ENCODE results near the gene KRT33B. TPM values are rescaled to one million over a fixed set of nuclear protein-coding genes. Genes with fewer than 3 reads are reported as not detected.

The KRT33B gene
- total and polyA plus RNA-seq, 12 donors: not detected

GRCh38 chr17:41333098-41333497 lies 36.5 kb downstream of the KRT33B start:
- no peak overlapping the region for H3K27ac ChIP-seq
- H3K27me3 ChIP-seq: no peaks in the 10 kb centered on the region
- no peaks in the 10 kb centered on the region for H3K36me3 ChIP-seq (replicated peaks in 1 of 2)
- DNase-seq: no peak
- TF ChIP-seq CTCF (IDR thresholded peaks at IDR 0.05) (no peak), POLR2A (IDR thresholded peaks at IDR 0.05) (no peak)
- intact Hi-C loops (cut with DNase I): loop anchor here in 1 of 2 donors (10.0 kb wide), 1 partner anchor 378 kb away; no protein-coding TSS in a partner anchor
- 96 to 100% (median 97%) methylated on average over 5 of the region's 5 CpGs for WGBS, 4 donors
- no peaks in the 10 kb centered on the region for H3K4me1 ChIP-seq (replicated peaks in 1 of 2)
- no peaks in the 10 kb centered on the region for H3K9me3 ChIP-seq (replicated peaks in 1 of 3)
- H3K4me3 ChIP-seq: no peak overlapping the region

GRCh38 chr17:41332239-41332638 lies 37.4 kb downstream of the KRT33B start:
- Histone ChIP-seq H3K27ac (no peak overlapping the region), H3K4me1 (replicated peaks in 1 of 2) (no peaks in the 10 kb centered on the region), H3K36me3 (replicated peaks in 1 of 2) (no peaks in the 10 kb centered on the region), H3K4me3 (no peak overlapping the region), H3K9me3 (replicated peaks in 1 of 3) (no peaks in the 10 kb centered on the region), H3K27me3 (no peaks in the 10 kb centered on the region)
- intact Hi-C loops (cut with DNase I): loop anchor here in 1 of 2 donors (10.0 kb wide), 1 partner anchor 377 kb away; no protein-coding TSS in a partner anchor
- no peak for DNase-seq
- 60 to 91% (median 83%) methylated on average over 1 to 2 of the region's 2 CpGs for WGBS, 4 donors
- TF ChIP-seq CTCF (IDR thresholded peaks at IDR 0.05) (no peak), POLR2A (IDR thresholded peaks at IDR 0.05) (no peak)

- TF ChIP-seq CTCF (IDR thresholded peaks at IDR 0.05) (no peak), POLR2A (IDR thresholded peaks at IDR 0.05) (no peak)
- no peaks in the 10 kb centered on the region for H3K27me3 ChIP-seq
- H3K36me3 ChIP-seq (replicated peaks in 1 of 2): no peaks in the 10 kb centered on the region
- no peak overlapping the region for H3K27ac ChIP-seq
- H3K4me3 ChIP-seq: no peak overlapping the region
- H3K9me3 ChIP-seq (replicated peaks in 1 of 3): no peaks in the 10 kb centered on the region
- WGBS, 4 donors: 70 to 93% (median 77%) methylated on average over 5 to 7 of the region's 7 CpGs
- H3K4me1 ChIP-seq (replicated peaks in 1 of 2): no peaks in the 10 kb centered on the region
- no peak for DNase-seq
- intact Hi-C loops (cut with DNase I): loop anchor here in 1 of 2 donors (10.0 kb wide), 1 partner anchor 377 kb away; no protein-coding TSS in a partner anchor
Measured at GRCh38 chr17:41331606-41332005, 38.0 kb downstream of the KRT33B start.

GRCh38 chr17:41329279-41329948 lies 40.2 kb downstream of the KRT33B start:
- TF ChIP-seq POLR2A (IDR thresholded peaks at IDR 0.05) (no peak), CTCF (IDR thresholded peaks at IDR 0.05) (peak; percentile 36 to 62 (median 58))
- WGBS, 4 donors: 24 to 54% (median 52%) methylated on average over 7 to 13 of the region's 13 CpGs
- H3K4me1 ChIP-seq (replicated peaks in 1 of 2): no peaks in the 10 kb centered on the region
- no peak overlapping the region for H3K27ac ChIP-seq
- peak; percentile 29 to 73 (median 46) for DNase-seq
- intact Hi-C loops (cut with DNase I): loop anchor here in 1 of 2 donors (10.0 kb wide), 2 partner anchors 325 to 425 kb away; no protein-coding TSS in a partner anchor
- no peaks in the 10 kb centered on the region for H3K9me3 ChIP-seq (replicated peaks in 1 of 3)
- H3K4me3 ChIP-seq: no peak overlapping the region
- H3K36me3 ChIP-seq (replicated peaks in 1 of 2): no peaks in the 10 kb centered on the region
- no peaks in the 10 kb centered on the region for H3K27me3 ChIP-seq

All from adrenal gland (tissue), 12 donors.